Pulmonary artery endothelial cell (primary cell): ENCODE data around the gene FADD. TPM values are rescaled to one million over a fixed set of nuclear protein-coding genes. Genes with fewer than 3 reads are reported as not detected.
"Not testable (repeated sequence)": the region's sequence is repeated elsewhere in the genome, so short reads cannot be mapped to it uniquely, and the experiment has no call there.

Experiments used
- DNase-seq: peaks from one replicate; pipeline ENCODE4 v3.0.0-alpha.2; 2011; ENCODE audit warnings: low read depth, low spot score
- total RNA-seq: library from RNA; depleted of rRNA; stranded (reverse); fragments of >200 nt; gene quantifications from 2 replicates; pipeline ENCODE4 v1.2.3, GENCODE V29; 2014

FADD gene
- total RNA-seq, 1 donor from 2014 or later, result 63.0 TPM

- no peak for DNase-seq
Observed at GRCh38 chr11:70204466-70204799, 1.3 kb downstream of the FADD start.

- DNase-seq, result no peak
Observed at GRCh38 chr11:70205049-70205725, 2.1 kb downstream of the FADD start.

- DNase-seq, result no peak
Observed at GRCh38 chr11:70205766-70206165, 2.7 kb downstream of the FADD start.

GRCh38 chr11:70206226-70206981 lies 3.3 kb downstream of the FADD start:
- DNase-seq, result no peak

GRCh38 chr11:70206982-70207376 lies 3.9 kb downstream of the FADD start:
- no peak for DNase-seq

GRCh38 chr11:70207531-70208131 lies 4.5 kb downstream of the FADD start:
- DNase-seq, result no peak

- DNase-seq, result no peak
Observed at GRCh38 chr11:70209391-70209912, 6.4 kb downstream of the FADD start.

GRCh38 chr11:70210051-70210501 lies 7.0 kb downstream of the FADD start:
- DNase-seq, result no peak

GRCh38 chr11:70210530-70210929 lies 7.4 kb downstream of the FADD start:
- DNase-seq, result no peak

GRCh38 chr11:70212227-70212811 lies 9.2 kb downstream of the FADD start:
- DNase-seq, result no peak

GRCh38 chr11:70217388-70217787 lies 14.3 kb downstream of the FADD start:
- DNase-seq, result not testable (repeated sequence)

- not testable (repeated sequence) for DNase-seq
Observed at GRCh38 chr11:70218076-70218475, 15.0 kb downstream of the FADD start.

GRCh38 chr11:70220136-70220535 lies 17.0 kb downstream of the FADD start:
- DNase-seq, result no peak

- DNase-seq, result no peak
Observed at GRCh38 chr11:70220920-70221319, 17.8 kb downstream of the FADD start.

GRCh38 chr11:70225681-70226177 lies 22.6 kb downstream of the FADD start:
- no peak for DNase-seq

GRCh38 chr11:70226183-70226582 lies 23.1 kb downstream of the FADD start:
- DNase-seq, result no peak

- DNase-seq, result no peak
Observed at GRCh38 chr11:70226967-70227366, 23.9 kb downstream of the FADD start.

- DNase-seq, result no peak
Observed at GRCh38 chr11:70229737-70230136, 26.6 kb downstream of the FADD start.

- no peak for DNase-seq
Observed at GRCh38 chr11:70230151-70230839, 27.2 kb downstream of the FADD start.

GRCh38 chr11:70230840-70231710 lies 28.0 kb downstream of the FADD start:
- DNase-seq, result no peak
